Spleen (tissue), 7 donors: Measurements from ENCODE around the gene TMPRSS11D.

ENCODE experiments used
- CTCF ChIP-seq, 11 experiments: fragments of 200-600 bp in 7 of 11; fragments of 450-650 bp in 4 of 11; sonication (generic) in 4 of 11; IDR thresholded peaks in 8 of 11; conservative IDR thresholded peaks in 3 of 11; 1 replicate in 7 of 11; 2 replicates in 4 of 11; pipeline versions ENCODE4 v1.4.0 to v1.8.0; 2016 to 2021; ENCODE audit warnings: antibody characterized with exemption in 11 of 11, inconsistent platforms in 4 of 11, mild to moderate bottlenecking in 1 of 11
- POLR2A ChIP-seq, 3 donors: fragments of 450-650 bp; IDR thresholded peaks; one replicate each; pipeline ENCODE4 v1.5.1; 2017; ENCODE audit warnings: antibody characterized with exemption in 3 of 3, mild to moderate bottlenecking in 1 of 3
- donor health status: DM: no; HTN: no; CAD: no; lungs with moderate emphysema.
- donor health status: DM: no; HTN: no; CAD: no.
- donor health status: DM: no; HTN: no; CAD: no.

GRCh38 chr4:67861513-67861912 lies 22.3 kb downstream of the TMPRSS11D start:
- TF ChIP-seq CTCF (IDR thresholded peaks at IDR 0.05 in 8 of 11, conservative IDR thresholded peaks at IDR 0.05 in 3 of 11) (no peak), POLR2A (IDR thresholded peaks at IDR 0.05) (no peak)
